GM21381 (cell line): ENCODE results near the gene DIABLO.

ENCODE experiments used
- ATAC-seq: cut with Tn5 transposase; IDR thresholded peaks from one replicate; pipeline ENCODE4 v1.9.1; 2021; ENCODE audit warnings: mild to moderate bottlenecking, moderate library complexity; ENCODE audit not compliant: unreplicated experiment

The DIABLO gene

DNA sequence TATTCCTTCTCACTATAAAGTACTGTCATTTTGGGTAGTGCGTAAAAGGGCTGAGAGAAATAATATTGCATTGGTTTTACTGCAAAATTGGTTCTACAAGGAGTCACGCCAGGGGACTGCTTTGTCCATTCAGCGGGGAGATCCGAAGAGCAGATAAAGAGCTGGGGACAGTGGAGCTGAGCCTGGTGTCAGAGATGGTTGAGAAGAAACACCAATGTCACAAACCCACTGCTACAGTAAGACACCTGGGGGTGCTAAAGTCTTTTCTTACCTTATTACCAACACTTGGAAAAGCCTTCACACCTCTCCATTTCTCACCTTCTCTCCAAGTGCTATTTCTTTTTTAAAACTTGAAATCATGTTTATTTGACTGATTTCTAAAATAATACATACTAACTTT is 66.0 kb downstream of the DIABLO start:
- no peak for ATAC-seq

DNA sequence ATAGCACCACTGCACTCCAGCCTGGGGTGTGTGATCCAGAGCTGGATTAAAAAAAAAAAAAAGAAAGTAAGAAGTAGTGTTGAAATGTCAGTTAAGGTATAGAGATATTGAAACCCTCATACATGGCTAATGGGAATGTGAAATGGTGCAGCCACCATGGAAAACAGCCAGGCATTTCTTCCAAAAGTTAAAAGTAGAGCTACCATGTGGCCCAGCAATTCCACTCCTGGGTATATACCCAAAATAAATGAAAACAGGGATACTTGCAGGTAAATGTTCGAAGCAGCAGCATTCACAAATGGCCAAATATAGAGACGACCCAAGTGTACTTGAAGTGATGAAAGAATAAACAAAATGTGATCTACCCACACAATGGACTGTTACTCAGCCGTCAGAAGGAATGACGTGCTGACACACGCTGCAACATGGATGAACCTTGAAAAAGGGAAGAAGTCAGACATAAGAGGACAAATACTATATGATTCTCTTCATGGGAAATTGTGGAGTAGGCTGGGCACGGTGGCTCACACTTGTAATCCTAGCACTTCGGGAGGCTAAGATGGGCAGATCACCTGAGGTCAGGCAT is 67.1 kb downstream of the DIABLO start:
- no peak for ATAC-seq
